ENCODE measurements around the gene UXT. TPM values are rescaled to one million over a fixed set of nuclear protein-coding genes. Genes with fewer than 3 reads are reported as not detected.
"Not testable (repeated sequence)": the region's sequence is repeated elsewhere in the genome, so short reads cannot be mapped to it uniquely, and the experiment has no call there.

The UXT gene
- 100 to 1,000 TPM; 173 to 205 TPM for total RNA-seq

DNA sequence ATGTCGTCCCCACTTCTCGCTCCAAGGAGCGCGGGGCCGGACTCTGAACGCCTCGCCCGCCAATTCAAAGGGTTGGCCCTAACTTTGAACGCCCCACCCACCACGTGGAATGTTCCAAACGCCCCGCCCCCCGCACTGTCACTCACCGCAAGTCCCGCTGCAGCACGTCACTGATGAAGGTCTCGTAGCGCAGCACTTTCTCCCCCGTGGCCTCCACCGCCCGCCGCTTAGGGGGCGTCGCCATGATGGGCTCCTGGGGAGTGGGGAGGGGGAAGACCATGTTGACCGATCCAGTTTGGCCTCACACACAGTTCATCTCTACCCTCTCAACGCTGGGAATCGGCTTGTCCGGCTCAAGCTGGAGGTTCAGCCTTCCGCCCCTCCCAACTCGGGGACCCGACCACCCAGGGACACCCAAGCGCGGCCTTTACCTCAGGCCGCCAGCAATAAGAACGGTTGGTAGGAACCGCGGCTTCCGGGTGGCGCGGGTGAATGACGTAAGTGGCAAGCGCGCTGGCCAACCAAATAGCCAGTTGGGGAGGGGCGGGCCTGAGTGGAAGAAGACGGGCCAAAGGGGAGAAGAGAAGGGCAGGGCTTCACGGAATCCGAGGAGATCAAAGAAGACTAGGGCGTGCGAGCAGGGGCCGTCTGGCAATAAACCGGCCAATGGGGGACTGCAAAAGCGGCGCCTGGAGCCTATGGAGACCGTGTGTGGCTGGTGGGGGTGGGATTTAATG lies at the start of gene UXT:
Gene UXT (minus strand): TSS at position 497 of the 737 bp plus-strand sequence. CDS start 253 bp downstream, at position 244.
- H3K4me3 Mint-ChIP-seq = peak within 1 kb of the TSS; percentile 87 to 94
- peak; percentile 91 to 94 for DNase-seq
- peaks cover 5% of the 10 kb centered on the region for H3K27me3 Mint-ChIP-seq (ENCODE audit: low read depth)
- peak within 1 kb of the TSS; percentile 98 for H3K27ac Mint-ChIP-seq
- H3K9me3 Mint-ChIP-seq = peaks cover 0 to 2% of the 10 kb centered on the region in 2 donors
- peaks cover 6 to 20% of the 10 kb centered on the region in 2 donors for H3K36me3 Mint-ChIP-seq (ENCODE audit: insufficient read depth in 2 of 2)
- ATAC-seq (replicated peaks in 1 of 2) = peak; percentile 83 to 85
- peaks cover 58% of the 10 kb centered on the region for H3K4me1 Mint-ChIP-seq (ENCODE audit: low read depth)

DNA sequence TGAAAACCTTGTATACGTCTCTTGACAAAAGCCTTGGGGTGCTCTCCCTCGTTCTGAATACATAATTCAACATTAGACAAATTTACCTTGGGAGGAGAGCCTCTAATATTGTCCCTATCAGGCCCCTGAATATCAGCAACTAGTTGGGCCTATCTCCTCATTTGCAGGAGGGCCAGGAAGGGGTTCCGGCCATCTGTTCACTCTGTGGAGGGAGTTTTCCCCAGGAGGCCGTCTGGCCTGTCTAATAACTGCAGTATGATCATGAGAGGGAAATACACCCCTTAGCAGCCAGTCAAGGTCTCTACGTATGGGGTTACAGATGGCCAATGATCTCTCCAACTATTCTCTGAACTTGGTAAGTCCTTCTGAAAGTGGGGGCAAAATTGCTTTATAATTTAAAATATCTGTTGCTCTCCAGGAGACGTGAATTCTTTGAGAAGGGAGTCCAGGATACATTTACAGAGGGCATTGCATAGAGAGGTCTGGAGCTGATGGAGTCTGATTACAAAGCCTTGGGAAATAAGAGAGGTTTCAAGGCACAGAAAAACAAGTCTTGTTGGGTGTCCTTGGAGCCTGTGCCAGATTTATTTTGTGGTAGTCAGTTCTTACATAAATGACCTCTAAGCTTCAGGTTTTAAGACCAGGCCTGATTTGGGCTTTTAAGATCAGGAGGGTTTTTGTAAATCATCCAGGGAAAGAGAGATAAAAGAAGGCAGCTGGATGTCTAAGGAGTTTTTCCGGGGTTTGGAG lies 48.2 kb upstream of the UXT start:
- peaks cover 63% of the 10 kb centered on the region for H3K27me3 Mint-ChIP-seq (ENCODE audit: low read depth)
- H3K27ac Mint-ChIP-seq = no peak overlapping the region
- H3K9me3 Mint-ChIP-seq = no peaks in the 10 kb centered on the region
- DNase-seq (no peak), ATAC-seq (replicated peaks in 1 of 2) (no peak)
- H3K4me1 Mint-ChIP-seq (ENCODE audit: low read depth) = no peaks in the 10 kb centered on the region
- H3K4me3 Mint-ChIP-seq = no peak overlapping the region
- no peaks in the 10 kb centered on the region for H3K36me3 Mint-ChIP-seq (ENCODE audit: insufficient read depth in 2 of 2)

DNA sequence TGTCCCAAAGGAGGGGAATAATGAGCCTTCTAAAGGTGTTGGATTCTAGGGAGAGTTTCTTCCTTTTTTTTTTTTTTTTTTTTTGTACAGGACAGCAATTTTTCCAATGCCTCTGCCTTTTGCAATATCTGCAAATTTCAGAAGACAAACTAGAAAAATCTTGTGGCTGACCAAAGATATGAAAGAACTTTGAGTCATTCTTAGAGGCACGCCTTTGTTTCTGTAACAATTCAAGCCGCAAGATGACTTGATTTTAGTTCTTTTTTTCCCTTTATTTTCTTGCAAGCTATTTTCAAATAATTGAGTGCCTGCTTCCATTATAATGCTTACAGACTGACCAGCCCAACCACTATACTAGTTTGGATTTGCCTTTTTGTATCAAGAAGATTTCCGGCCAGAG lies 47.6 kb upstream of the UXT start:
- Mint-ChIP-seq H3K27ac (no peak overlapping the region), H3K36me3 (ENCODE audit: insufficient read depth in 2 of 2) (no peaks in the 10 kb centered on the region), H3K27me3 (ENCODE audit: low read depth) (peaks cover 68% of the 10 kb centered on the region), H3K9me3 (no peaks in the 10 kb centered on the region), H3K4me1 (ENCODE audit: low read depth) (no peaks in the 10 kb centered on the region), H3K4me3 (no peak overlapping the region)
- DNase-seq = no peak
- ATAC-seq (replicated peaks in 1 of 2) = no peak

GRCh38 chrX:47704736-47705135 lies 45.8 kb upstream of the UXT start:
- Mint-ChIP-seq H3K36me3 (ENCODE audit: insufficient read depth in 2 of 2) (no peaks in the 10 kb centered on the region), H3K4me3 (no peak overlapping the region), H3K27ac (no peak overlapping the region), H3K27me3 (ENCODE audit: low read depth) (peaks cover 69% of the 10 kb centered on the region), H3K9me3 (no peaks in the 10 kb centered on the region), H3K4me1 (ENCODE audit: low read depth) (no peaks in the 10 kb centered on the region)
- ATAC-seq (replicated peaks in 1 of 2) (no peak), DNase-seq (no peak)

GRCh38 chrX:47697181-47697580 lies 38.2 kb upstream of the UXT start:
- peaks cover 40% of the 10 kb centered on the region for H3K27me3 Mint-ChIP-seq (ENCODE audit: low read depth)
- H3K4me1 Mint-ChIP-seq (ENCODE audit: low read depth) = no peaks in the 10 kb centered on the region
- no peak for ATAC-seq (replicated peaks in 1 of 2)
- no peaks in the 10 kb centered on the region for H3K9me3 Mint-ChIP-seq
- no peak overlapping the region for H3K4me3 Mint-ChIP-seq
- no peak for DNase-seq
- no peaks in the 10 kb centered on the region for H3K36me3 Mint-ChIP-seq (ENCODE audit: insufficient read depth in 2 of 2)
- H3K27ac Mint-ChIP-seq = no peak overlapping the region

GRCh38 chrX:47690175-47690574 lies 31.2 kb upstream of the UXT start:
- Mint-ChIP-seq H3K4me1 (ENCODE audit: low read depth) (no peaks in the 10 kb centered on the region), H3K27ac (no peak overlapping the region), H3K9me3 (no peaks in the 10 kb centered on the region), H3K27me3 (ENCODE audit: low read depth) (peaks cover 37% of the 10 kb centered on the region), H3K36me3 (ENCODE audit: insufficient read depth in 2 of 2) (no peaks in the 10 kb centered on the region), H3K4me3 (no peak overlapping the region)
- DNase-seq = no peak
- no peak for ATAC-seq (replicated peaks in 1 of 2)

- Mint-ChIP-seq H3K36me3 (ENCODE audit: insufficient read depth in 2 of 2) (no peaks in the 10 kb centered on the region), H3K4me1 (ENCODE audit: low read depth) (no peaks in the 10 kb centered on the region), H3K27me3 (ENCODE audit: low read depth) (peaks cover 47% of the 10 kb centered on the region), H3K9me3 (no peaks in the 10 kb centered on the region), H3K4me3 (no peak overlapping the region), H3K27ac (no peak overlapping the region)
- ATAC-seq (replicated peaks in 1 of 2) = no peak
- DNase-seq = no peak
Observed at GRCh38 chrX:47687263-47687662, 28.3 kb upstream of the UXT start.

- H3K36me3 Mint-ChIP-seq (ENCODE audit: insufficient read depth in 2 of 2) = no peaks in the 10 kb centered on the region
- H3K4me3 Mint-ChIP-seq = no peak overlapping the region
- H3K27ac Mint-ChIP-seq = no peak overlapping the region
- H3K4me1 Mint-ChIP-seq (ENCODE audit: low read depth) = no peaks in the 10 kb centered on the region
- no peaks in the 10 kb centered on the region for H3K9me3 Mint-ChIP-seq
- ATAC-seq (replicated peaks in 1 of 2) (no peak), DNase-seq (no peak)
- peaks cover 35% of the 10 kb centered on the region for H3K27me3 Mint-ChIP-seq (ENCODE audit: low read depth)
Observed at GRCh38 chrX:47683829-47684205, 24.8 kb upstream of the UXT start.

GRCh38 chrX:47683184-47683828 lies 24.3 kb upstream of the UXT start:
- H3K4me1 Mint-ChIP-seq (ENCODE audit: low read depth) = no peaks in the 10 kb centered on the region
- no peak for DNase-seq
- H3K27ac Mint-ChIP-seq = no peak overlapping the region
- no peak for ATAC-seq (replicated peaks in 1 of 2)
- H3K36me3 Mint-ChIP-seq (ENCODE audit: insufficient read depth in 2 of 2) = no peaks in the 10 kb centered on the region
- H3K4me3 Mint-ChIP-seq = no peak overlapping the region
- H3K9me3 Mint-ChIP-seq = no peaks in the 10 kb centered on the region
- H3K27me3 Mint-ChIP-seq (ENCODE audit: low read depth) = peaks cover 34% of the 10 kb centered on the region

DNA sequence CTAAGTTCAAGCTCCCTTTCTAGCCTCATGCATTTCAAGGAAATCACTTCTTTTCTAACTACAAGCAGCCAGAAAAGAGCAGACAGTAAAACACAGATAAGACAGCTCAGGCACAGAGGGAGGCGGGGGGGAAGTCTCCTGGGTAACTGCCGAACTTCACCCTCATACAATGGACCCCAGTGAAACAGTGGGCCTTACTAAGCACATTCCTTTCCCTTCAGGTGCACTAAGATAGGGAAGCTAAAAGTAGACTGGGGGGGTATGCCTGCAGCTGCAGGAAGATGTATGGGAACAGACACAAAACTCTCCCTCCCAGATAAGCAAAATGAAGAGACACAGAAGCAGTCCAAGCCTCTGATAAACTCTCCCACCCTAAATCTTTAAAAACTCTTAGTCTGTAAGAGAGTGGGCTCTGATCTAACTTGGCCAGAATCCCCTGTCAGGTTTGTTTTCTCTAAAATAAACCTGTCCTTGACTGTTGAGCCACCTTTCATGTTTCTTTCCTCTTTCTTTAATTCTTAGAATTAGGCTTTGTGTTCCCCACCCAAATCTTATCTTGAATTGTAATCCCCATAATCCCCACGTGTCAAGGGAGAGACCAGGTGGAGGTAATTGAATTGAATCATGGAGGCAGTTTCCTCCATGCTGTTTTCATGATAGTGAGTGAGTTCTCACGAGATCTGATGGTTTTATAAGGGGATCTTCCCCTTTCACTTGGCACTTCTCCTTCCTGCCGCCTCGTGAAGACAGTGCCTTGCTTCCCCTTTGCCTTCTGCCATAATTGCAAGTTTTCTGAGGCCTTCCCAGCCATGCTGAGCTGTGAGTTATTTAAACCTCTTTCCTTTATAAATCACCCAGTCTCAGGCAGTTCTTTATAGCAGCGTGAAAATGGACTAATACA lies 17.2 kb upstream of the UXT start:
- H3K4me1 Mint-ChIP-seq (ENCODE audit: low read depth); H3K9me3 Mint-ChIP-seq; H3K27ac Mint-ChIP-seq; H3K36me3 Mint-ChIP-seq (ENCODE audit: insufficient read depth in 2 of 2); ATAC-seq (replicated peaks in 1 of 2); H3K4me3 Mint-ChIP-seq; DNase-seq: not testable (repeated sequence)
- H3K27me3 Mint-ChIP-seq (ENCODE audit: low read depth) = peaks cover 21% of the 10 kb centered on the region

- H3K9me3 Mint-ChIP-seq = no peaks in the 10 kb centered on the region
- H3K4me1 Mint-ChIP-seq (ENCODE audit: low read depth) = no peaks in the 10 kb centered on the region
- H3K4me3 Mint-ChIP-seq = no peak overlapping the region
- DNase-seq = no peak
- H3K27me3 Mint-ChIP-seq (ENCODE audit: low read depth) = peaks cover 16% of the 10 kb centered on the region
- no peaks in the 10 kb centered on the region for H3K36me3 Mint-ChIP-seq (ENCODE audit: insufficient read depth in 2 of 2)
- H3K27ac Mint-ChIP-seq = no peak overlapping the region
- no peak for ATAC-seq (replicated peaks in 1 of 2)
Observed at GRCh38 chrX:47674776-47675175, 15.8 kb upstream of the UXT start.

GRCh38 chrX:47665797-47666196 lies 6.8 kb upstream of the UXT start:
- not testable (repeated sequence) for H3K9me3 Mint-ChIP-seq; H3K4me3 Mint-ChIP-seq; DNase-seq; H3K36me3 Mint-ChIP-seq (ENCODE audit: insufficient read depth in 2 of 2); ATAC-seq (replicated peaks in 1 of 2); H3K27ac Mint-ChIP-seq; H3K27me3 Mint-ChIP-seq (ENCODE audit: low read depth)
- H3K4me1 Mint-ChIP-seq (ENCODE audit: low read depth) = peaks cover 37% of the 10 kb centered on the region

Data from activated T-cell treated with anti-CD3 and anti-CD28 coated beads, Interleukin-2, amount 50 U/mL, for 72 hours (primary cell).